Glutamatergic neuron (in vitro differentiated cells): Measurements from ENCODE around the gene SEPTIN3. TPM values are rescaled to one million over a fixed set of nuclear protein-coding genes. Genes with fewer than 3 reads are reported as not detected.

Source experiments
- DNase-seq: peaks from one replicate; pipeline ENCODE4 v3.0.0; 2022
- H3K27ac Mint-ChIP-seq: one replicate; pipeline ENCODE4 v1.8.0; 2020; ENCODE audit warnings: mild to moderate bottlenecking, mixed read lengths, inconsistent platforms; ENCODE audit not compliant: unreplicated experiment
- H3K27me3 Mint-ChIP-seq: one replicate; pipeline ENCODE4 v1.8.0; 2020; ENCODE audit warnings: mild to moderate bottlenecking, moderate library complexity, mixed read lengths, inconsistent platforms; ENCODE audit not compliant: unreplicated experiment
- H3K36me3 Mint-ChIP-seq: one replicate; pipeline ENCODE4 v1.8.0; 2020; ENCODE audit warnings: mild to moderate bottlenecking, mixed read lengths, inconsistent platforms; ENCODE audit not compliant: unreplicated experiment
- H3K4me1 Mint-ChIP-seq: one replicate; pipeline ENCODE4 v1.8.0; 2020; ENCODE audit warnings: mild to moderate bottlenecking, low read depth, mixed read lengths, inconsistent platforms; ENCODE audit not compliant: unreplicated experiment
- H3K4me3 Mint-ChIP-seq: one replicate; pipeline ENCODE4 v1.8.0; 2020; ENCODE audit warnings: mild to moderate bottlenecking, mixed read lengths, inconsistent platforms; ENCODE audit not compliant: unreplicated experiment
- H3K9me3 Mint-ChIP-seq: one replicate; pipeline ENCODE4 v1.8.0; 2020; ENCODE audit warnings: mild to moderate bottlenecking, moderate library complexity, mixed read lengths, inconsistent platforms; ENCODE audit not compliant: unreplicated experiment
- CTCF ChIP-seq: fragments of 200-600 bp; sonication (generic); IDR thresholded peaks from one replicate; pipeline ENCODE4 v1.5.0; 2021; ENCODE audit not compliant: partially characterized antibody, unreplicated experiment
- total RNA-seq: library from RNA; stranded (reverse); fragmentation: NEBNext Ultra II Directional; extraction: Animal tissue kit (Norgen Biotek cat#: 25700); gene quantifications from one replicate; pipeline ENCODE4 v1.2.1, GENCODE V29; 2021; ENCODE audit not compliant: unreplicated experiment

SEPTIN3 gene
- total RNA-seq, 1 donor from 2014 or later, result 216 TPM

- DNase-seq, result no peak
- Mint-ChIP-seq H3K36me3 (peaks cover 23% of the 10 kb centered on the region), H3K4me3 (no peak overlapping the region), H3K27ac (no peak overlapping the region), H3K27me3 (peaks cover 4% of the 10 kb centered on the region), H3K4me1 (peaks cover 13% of the 10 kb centered on the region), H3K9me3 (peaks cover 4% of the 10 kb centered on the region)
- no peak for TF ChIP-seq CTCF
These were observed 13.6 kb downstream of the SEPTIN3 start for GRCh38 chr22:41982865-41983264.

- Mint-ChIP-seq H3K36me3 (peaks cover 29% of the 10 kb centered on the region), H3K9me3 (peaks cover 2% of the 10 kb centered on the region), H3K27me3 (peaks cover 5% of the 10 kb centered on the region), H3K27ac (no peak overlapping the region), H3K4me1 (peaks cover 7% of the 10 kb centered on the region), H3K4me3 (no peak overlapping the region)
- no peak for TF ChIP-seq CTCF
- DNase-seq, result no peak
These were observed 14.5 kb downstream of the SEPTIN3 start for GRCh38 chr22:41983513-41984405.

GRCh38 chr22:41987276-41987675 lies 18.0 kb downstream of the SEPTIN3 start:
- H3K9me3 Mint-ChIP-seq, result peaks cover 2% of the 10 kb centered on the region
- peaks cover 8% of the 10 kb centered on the region for H3K27me3 Mint-ChIP-seq
- H3K4me3 Mint-ChIP-seq, result no peak overlapping the region
- DNase-seq, result no peak
- no peak overlapping the region for H3K27ac Mint-ChIP-seq
- H3K36me3 Mint-ChIP-seq, result peaks cover 29% of the 10 kb centered on the region
- no peak for TF ChIP-seq CTCF
- H3K4me1 Mint-ChIP-seq, result no peaks in the 10 kb centered on the region

DNA sequence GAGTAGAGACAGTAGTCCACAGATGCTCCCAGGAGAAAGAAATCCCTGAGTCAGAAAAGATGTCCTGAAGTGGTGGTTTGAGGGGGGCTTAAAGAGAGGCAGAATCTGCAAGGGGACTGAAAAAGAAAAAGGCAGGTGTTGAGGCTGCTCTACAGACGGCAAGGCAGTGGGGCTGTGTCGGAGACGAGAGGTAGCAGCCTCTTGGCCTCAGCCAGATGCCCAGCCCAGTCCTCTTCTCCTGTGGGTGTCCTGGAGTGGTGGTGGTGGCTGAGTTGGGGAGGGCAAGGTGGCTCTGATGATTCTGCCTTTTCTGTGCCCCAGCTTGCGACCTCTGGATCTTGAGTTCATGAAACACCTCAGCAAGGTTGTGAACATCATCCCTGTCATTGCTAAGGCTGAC lies 20.0 kb downstream of the SEPTIN3 start:
- peaks cover 8% of the 10 kb centered on the region for H3K27me3 Mint-ChIP-seq
- no peaks in the 10 kb centered on the region for H3K4me1 Mint-ChIP-seq
- no peaks in the 10 kb centered on the region for H3K9me3 Mint-ChIP-seq
- no peak overlapping the region for H3K4me3 Mint-ChIP-seq
- no peak overlapping the region for H3K27ac Mint-ChIP-seq
- TF ChIP-seq CTCF, result no peak
- no peak for DNase-seq
- H3K36me3 Mint-ChIP-seq, result peaks cover 24% of the 10 kb centered on the region

DNA sequence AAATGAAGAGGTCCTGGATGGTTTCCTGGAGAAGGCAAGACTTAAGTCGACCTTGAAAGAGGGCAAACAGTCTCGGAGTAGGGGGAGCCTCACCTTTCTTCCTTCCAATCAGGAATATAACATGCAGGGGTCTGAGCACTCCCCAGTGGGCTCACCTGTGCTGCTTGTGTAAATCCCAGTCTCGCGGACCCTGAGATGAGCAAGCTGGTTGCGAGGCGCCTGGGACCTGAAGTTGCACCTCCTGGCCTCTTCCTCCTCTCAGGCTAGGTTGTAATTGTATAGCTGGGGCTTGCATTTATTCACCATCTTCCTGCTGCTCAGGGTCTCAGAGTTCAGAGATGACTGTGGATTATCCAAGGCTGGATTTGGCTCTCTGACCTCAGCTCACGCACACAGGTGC lies 21.9 kb downstream of the SEPTIN3 start:
- H3K27me3 Mint-ChIP-seq, result peaks cover 12% of the 10 kb centered on the region
- H3K9me3 Mint-ChIP-seq, result no peaks in the 10 kb centered on the region
- TF ChIP-seq CTCF, result no peak
- H3K27ac Mint-ChIP-seq, result no peak overlapping the region
- no peak for DNase-seq
- H3K4me3 Mint-ChIP-seq, result no peak overlapping the region
- peaks cover 3% of the 10 kb centered on the region for H3K4me1 Mint-ChIP-seq
- peaks cover 24% of the 10 kb centered on the region for H3K36me3 Mint-ChIP-seq
